ENCODE results near the gene PAQR9.

Gene PAQR9

DNA sequence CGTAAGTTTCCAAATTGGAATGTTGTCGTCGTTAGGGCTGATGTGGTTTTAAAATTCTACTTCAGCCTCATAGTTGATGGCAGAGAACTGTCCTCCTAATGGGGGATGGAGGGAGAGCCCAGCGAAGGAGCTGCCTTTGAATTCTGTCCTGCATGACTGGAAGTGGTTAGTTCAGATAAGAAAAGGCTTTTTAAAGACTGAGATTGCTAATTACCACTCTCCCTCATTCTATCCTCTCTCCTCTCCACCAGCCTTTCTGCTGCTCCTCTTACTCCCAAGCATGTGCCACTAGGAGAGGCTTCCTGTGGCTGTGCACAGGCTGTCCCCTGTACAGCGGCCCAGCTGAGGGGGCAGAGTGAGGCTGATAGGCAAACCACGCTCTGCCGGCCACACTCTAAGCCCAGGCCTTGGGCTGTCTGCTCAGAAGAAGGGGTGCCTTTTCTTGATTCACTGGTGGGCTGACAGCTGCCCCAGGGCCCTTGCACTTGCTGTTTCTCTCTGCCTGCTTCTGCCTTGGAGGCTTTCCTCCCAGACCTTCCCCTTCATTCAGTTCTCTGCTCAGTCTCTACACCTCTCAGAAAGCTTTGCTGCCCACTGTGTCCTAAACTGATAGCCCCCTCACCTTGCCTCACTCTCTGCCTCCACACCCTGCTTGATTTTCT is 8.7 kb upstream of the PAQR9 start:
- H3K4me3 ChIP-seq (ENCODE audit: low read depth, low read length) = no peak overlapping the region
- TF ChIP-seq, protein P1, sequence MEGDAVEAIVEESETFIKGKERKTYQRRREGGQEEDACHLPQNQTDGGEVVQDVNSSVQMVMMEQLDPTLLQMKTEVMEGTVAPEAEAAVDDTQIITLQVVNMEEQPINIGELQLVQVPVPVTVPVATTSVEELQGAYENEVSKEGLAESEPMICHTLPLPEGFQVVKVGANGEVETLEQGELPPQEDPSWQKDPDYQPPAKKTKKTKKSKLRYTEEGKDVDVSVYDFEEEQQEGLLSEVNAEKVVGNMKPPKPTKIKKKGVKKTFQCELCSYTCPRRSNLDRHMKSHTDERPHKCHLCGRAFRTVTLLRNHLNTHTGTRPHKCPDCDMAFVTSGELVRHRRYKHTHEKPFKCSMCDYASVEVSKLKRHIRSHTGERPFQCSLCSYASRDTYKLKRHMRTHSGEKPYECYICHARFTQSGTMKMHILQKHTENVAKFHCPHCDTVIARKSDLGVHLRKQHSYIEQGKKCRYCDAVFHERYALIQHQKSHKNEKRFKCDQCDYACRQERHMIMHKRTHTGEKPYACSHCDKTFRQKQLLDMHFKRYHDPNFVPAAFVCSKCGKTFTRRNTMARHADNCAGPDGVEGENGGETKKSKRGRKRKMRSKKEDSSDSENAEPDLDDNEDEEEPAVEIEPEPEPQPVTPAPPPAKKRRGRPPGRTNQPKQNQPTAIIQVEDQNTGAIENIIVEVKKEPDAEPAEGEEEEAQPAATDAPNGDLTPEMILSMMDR (IDR thresholded peaks at IDR 0.05; ENCODE audit: low read depth, low read length) = no peak

DNA sequence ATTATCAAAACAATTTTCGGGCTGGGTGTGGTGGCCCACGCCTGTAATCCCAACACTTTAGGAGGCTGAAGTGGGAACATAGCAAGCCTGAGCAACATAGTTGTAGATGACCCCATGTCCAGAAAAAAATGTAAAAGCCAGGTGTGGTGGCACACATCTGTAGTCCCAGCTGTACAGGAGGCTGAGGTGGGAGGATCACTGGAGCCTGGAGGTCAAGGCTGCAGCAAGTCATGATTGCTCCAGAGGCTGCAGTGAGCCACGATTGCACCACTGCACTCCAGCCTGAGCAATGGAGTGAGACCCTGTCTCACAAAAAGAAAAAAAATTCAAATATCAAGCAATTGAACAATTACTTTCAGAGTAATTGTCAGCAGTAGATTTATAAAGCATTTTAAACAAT is 8.0 kb upstream of the PAQR9 start:
- TF ChIP-seq, protein P1 (IDR thresholded peaks at IDR 0.05; ENCODE audit: low read depth, low read length) = no peak
- H3K4me3 ChIP-seq (ENCODE audit: low read depth, low read length) = no peak overlapping the region

DNA sequence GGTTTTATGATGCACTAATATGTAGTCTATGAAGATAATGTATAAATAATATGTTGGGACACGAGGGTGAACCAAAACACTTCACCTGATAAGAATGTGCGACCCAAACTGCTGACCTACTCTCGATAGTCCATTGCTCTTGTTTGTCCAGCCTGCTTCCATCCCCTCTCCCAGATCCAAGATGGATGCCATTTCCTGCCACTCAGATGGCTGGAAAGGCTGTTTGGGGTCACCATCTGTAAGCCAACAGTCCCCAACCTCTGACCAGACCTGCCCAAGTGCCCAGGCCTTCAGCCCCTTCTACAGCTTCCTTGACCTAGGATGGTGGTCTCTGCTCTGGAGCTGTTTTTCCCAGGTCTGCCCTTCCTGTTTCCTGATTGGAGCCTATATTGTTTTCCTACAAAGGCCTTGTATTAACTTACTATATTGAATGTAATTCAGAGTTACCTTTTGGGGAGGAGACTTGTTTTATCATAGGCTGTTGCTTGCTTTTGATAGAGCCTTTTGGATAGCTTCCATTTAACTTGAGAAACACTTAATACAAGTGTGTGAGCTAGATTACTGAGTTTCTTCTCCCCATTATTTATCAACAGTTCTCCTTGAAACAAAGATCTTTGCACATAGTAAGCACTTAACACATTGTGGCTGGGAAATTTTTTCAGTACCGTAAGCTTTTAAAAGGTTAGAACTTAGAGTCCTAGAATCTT is 5.0 kb upstream of the PAQR9 start:
- H3K4me3 ChIP-seq (ENCODE audit: low read depth, low read length) = no peak overlapping the region
- TF ChIP-seq, protein P1 (IDR thresholded peaks at IDR 0.05; ENCODE audit: low read depth, low read length) = no peak

DNA sequence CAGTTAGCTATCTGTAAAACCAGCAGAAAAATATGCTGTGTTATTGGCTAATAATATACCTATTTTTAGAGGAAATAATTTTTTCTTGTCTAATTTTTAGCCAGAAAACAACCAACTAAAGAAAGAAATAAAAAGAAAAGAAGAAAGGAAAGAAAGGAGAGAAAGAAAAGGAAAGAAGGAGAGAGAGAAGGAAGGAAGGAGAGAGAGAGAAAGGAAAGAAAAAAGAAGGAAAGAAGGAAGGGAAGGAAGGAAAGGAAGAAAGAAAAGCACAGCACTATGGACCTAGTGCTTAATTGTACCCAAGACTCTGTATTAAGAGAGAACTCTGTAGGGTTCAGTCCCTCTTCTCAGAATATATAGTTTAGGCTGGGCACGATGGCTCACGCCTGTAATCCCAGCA is 3.3 kb upstream of the PAQR9 start:
- H3K4me3 ChIP-seq (ENCODE audit: low read depth, low read length) = no peak overlapping the region
- TF ChIP-seq, protein P1 (IDR thresholded peaks at IDR 0.05; ENCODE audit: low read depth, low read length) = no peak

DNA sequence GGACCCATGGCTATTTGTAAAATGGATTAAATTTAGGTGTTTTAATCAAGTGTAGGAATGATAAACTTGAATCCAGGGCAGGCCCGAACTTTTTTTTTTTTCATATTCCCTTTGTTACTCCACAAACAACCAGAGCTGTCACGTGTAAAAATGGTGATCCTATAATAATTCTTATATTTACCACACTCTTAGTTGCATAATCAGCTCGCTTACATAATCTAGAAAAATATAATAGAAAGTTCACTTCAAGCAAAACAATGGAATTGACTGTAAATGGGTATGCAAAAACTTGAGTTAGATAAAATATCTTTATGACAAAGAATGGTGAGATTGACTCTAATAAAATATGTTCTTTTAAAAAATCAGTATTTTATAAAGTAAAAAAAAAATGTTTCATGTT is 2.1 kb upstream of the PAQR9 start:
- no peak overlapping the region for H3K4me3 ChIP-seq (ENCODE audit: low read depth, low read length)
- TF ChIP-seq, protein P1 (IDR thresholded peaks at IDR 0.05; ENCODE audit: low read depth, low read length) = no peak

DNA sequence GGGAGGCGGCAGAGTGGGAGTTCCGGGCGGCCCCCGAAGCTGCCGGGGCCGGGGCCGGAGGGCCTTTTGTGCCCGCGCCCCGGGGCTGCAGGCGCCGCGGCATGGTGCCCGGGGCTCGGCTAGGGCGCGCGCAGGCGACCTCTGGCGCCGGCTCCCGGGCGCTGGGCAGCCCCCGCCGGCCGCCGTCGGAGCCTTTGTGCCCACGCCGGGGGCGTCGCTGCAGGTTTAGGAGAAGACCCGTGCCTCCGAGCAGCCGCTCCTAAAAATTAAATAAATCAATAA is 299 bp downstream of the PAQR9 start:
- TF ChIP-seq, protein P1 (IDR thresholded peaks at IDR 0.05; ENCODE audit: low read depth, low read length) = no peak

DNA sequence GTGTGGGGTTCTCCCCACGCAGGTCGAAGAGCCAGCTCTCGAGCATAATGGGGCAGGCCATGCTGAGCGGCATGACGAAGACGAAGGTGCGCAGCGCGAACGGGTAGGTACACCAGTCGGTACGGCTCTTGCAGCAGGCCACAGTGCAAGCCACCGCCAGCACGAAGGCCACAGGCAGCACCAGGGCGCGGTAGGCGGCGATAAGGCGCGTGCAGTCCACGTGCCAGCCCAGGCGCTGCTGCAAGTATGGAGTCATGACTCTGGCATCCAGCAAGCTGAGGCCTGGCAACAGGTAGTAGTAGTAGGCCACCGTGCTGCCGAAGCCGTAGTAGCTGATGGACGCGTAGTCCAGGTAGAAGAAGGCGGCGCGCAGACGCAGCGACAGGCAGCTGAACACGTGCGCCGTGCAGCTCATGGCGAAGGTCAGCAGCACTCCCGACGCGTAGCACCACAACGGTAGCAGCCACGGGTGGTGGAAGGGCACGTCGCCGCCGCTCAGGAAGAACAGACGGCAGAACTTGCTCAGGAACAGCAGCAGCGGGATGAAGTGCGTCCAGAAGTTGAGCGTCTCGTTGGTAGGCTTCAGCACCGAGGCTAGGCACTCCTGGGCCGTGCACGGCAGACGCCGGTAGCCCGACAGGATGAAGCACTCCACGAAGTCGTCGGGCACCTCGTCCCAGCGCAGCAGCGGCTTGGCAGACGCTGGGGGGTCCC is 797 bp downstream of the PAQR9 start:
- TF ChIP-seq, protein P1 (IDR thresholded peaks at IDR 0.05; ENCODE audit: low read depth, low read length) = no peak
- no peak overlapping the region for H3K4me3 ChIP-seq (ENCODE audit: low read depth, low read length)

More for the DNA sequence above, 299 bp downstream of the PAQR9 start:
- no peak overlapping the region; the same call in 1 of the 2 replicates for H3K4me3 ChIP-seq (ENCODE audit: low read depth, low read length)
